Activated CD8-positive, alpha-beta memory T cell treated with anti-CD3 and anti-CD28 coated beads for 24 hours (primary cell): Measurements from ENCODE around the gene FAM83B.

Source experiments
- DNase-seq: peaks from one replicate; pipeline ENCODE4 v3.0.0-alpha.2; 2020

Gene FAM83B

GRCh38 chr6:54980511-54981275 is 134.1 kb downstream of the FAM83B start:
- no peak for DNase-seq

GRCh38 chr6:54981276-54981609 is 134.7 kb downstream of the FAM83B start:
- no peak for DNase-seq

GRCh38 chr6:54981647-54982046 is 135.1 kb downstream of the FAM83B start:
- no peak for DNase-seq

- DNase-seq = no peak
Observed at GRCh38 chr6:54987633-54988290, 141.2 kb downstream of the FAM83B start.

GRCh38 chr6:54988576-54988975 is 142.0 kb downstream of the FAM83B start:
- DNase-seq = no peak

- no peak for DNase-seq
Observed at GRCh38 chr6:54990001-54990400, 143.4 kb downstream of the FAM83B start.
